ENCODE results near the gene NUP58.

The NUP58 gene, protein sequence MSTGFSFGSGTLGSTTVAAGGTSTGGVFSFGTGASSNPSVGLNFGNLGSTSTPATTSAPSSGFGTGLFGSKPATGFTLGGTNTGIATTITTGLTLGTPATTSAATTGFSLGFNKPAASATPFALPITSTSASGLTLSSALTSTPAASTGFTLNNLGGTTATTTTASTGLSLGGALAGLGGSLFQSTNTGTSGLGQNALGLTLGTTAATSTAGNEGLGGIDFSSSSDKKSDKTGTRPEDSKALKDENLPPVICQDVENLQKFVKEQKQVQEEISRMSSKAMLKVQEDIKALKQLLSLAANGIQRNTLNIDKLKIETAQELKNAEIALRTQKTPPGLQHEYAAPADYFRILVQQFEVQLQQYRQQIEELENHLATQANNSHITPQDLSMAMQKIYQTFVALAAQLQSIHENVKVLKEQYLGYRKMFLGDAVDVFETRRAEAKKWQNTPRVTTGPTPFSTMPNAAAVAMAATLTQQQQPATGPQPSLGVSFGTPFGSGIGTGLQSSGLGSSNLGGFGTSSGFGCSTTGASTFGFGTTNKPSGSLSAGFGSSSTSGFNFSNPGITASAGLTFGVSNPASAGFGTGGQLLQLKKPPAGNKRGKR

DNA sequence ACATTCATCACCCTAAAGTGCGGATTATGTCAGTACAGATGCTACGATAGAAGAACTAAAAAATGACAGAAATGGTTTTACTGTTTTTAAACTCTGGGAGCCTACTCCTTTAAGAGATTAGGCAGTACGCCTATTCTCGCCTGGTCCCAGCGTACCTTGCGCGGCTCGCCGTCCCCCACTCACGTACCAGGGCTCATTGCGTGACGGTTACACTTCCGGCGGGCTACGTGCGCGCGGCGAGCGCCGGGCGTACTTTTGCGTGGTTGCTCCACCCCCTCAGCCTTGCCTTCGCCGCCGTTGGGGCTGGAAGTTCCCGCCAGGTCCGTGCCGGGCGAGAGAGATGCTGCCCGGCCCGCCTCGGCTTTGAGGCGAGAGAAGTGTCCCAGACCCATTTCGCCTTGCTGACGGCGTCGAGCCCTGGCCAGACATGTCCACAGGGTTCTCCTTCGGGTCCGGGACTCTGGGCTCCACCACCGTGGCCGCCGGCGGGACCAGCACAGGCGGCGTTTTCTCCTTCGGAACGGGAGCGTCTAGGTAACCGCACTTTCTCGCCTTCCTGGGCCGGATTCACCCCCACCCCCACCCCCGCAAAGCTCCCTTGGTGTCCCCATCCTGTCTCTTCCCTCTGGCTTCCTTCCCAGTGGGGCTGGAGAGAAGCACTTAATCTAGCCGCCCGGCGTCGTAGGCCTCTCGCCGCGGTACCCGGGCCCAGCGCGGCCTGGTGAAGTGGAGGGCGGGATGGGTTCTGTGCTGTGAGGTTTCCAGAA is at the start of gene NUP58:
NUP58 (plus strand) TSS at position 279 of the 767 bp plus-strand sequence; CDS start at position 428, 149 bp downstream.
- DNase-seq (ENCODE audit: low read depth), result peak; percentile 88

- DNase-seq (ENCODE audit: low read depth), result no peak
Observed at GRCh38 chr13:25252225-25252624, 49.2 kb upstream of the NUP58 start.

DNA sequence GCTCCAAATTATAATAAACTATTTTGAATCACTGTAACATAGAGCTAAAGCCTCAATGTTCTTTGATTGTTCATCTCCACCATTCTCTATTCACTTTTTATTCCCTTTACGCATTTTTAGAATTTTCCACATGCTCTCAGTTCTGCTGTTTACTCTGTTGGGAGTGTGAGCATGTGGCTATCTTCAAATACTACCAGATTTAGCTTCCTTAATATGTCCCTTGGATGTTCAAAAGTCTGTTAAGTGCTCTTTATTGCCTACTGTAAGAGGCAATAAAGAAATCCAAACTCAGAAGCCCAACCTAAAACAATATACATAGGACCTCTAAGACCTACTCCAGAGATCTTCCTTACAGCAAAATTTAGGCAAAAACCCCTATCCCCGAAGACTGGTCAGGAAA is 48.7 kb upstream of the NUP58 start:
- no peak for DNase-seq (ENCODE audit: low read depth)

GRCh38 chr13:25253702-25254101 is 47.7 kb upstream of the NUP58 start:
- no peak for DNase-seq (ENCODE audit: low read depth)

DNA sequence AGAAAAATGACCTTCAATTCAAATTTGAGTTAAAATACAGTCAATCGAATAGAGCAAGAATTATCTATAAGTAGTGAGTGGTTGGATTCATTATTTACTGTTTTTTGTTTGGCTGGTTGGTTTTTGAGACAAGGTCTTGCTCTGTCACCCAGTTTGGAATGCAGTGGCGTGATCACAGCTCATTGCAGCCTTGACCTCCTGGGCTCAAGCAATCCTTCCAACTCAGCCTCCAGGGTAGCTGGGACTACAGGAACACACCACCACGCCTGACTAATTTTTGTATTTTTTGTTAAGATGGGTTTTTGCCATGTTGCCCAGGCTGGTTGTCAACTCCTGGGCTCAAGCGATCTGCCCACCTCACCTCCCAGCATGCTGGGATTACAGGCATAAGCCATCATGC is 39.2 kb upstream of the NUP58 start:
- no peak for DNase-seq (ENCODE audit: low read depth)

DNA sequence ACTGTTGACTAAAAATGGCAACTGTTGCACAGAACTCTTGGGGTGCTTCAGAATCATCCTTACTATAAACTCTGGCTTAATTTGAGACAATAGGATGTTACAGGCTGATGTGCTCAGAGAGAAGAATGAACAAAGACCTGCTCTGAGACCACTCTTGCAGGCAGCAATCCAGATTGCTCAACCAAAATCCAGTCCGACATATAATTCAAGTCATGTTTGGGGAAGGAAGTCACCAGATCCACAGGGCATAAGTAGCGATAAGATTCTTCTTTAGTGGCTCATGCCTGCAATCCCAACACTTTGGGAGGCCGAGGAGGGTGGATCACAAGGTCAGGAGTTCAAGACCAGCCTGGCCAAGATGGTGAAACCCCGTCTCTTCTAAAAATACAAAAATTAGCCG is 34.7 kb upstream of the NUP58 start:
- no peak for DNase-seq (ENCODE audit: low read depth)

DNA sequence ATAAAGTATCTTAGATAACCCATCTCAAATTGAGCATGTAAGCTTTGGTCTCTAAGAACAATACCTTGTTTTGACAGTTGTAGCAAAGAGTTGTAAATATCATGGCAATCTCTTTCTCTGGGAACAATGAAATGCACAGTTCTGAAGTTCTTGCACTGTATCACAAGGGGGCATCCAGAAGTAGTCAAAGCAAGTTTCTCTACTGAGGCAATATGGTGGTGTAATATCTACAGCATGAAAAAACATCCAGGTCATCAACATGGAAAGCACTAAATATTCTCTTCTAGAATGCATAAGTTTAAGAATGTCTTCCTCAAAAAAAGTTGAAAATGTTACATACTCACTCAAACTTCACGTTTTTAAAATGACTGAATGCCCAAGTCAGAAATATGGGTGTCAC is 33.7 kb upstream of the NUP58 start:
- DNase-seq (ENCODE audit: low read depth), result no peak

GRCh38 chr13:25268561-25268960 is 32.9 kb upstream of the NUP58 start:
- DNase-seq (ENCODE audit: low read depth), result no peak

- DNase-seq (ENCODE audit: low read depth), result no peak
Observed at GRCh38 chr13:25276748-25277147, 24.7 kb upstream of the NUP58 start.

- DNase-seq (ENCODE audit: low read depth), result no peak
Observed at GRCh38 chr13:25280396-25280795, 21.0 kb upstream of the NUP58 start.

- DNase-seq (ENCODE audit: low read depth), result no peak
Observed at GRCh38 chr13:25281193-25281934, 20.1 kb upstream of the NUP58 start.

- DNase-seq (ENCODE audit: low read depth), result no peak
Observed at GRCh38 chr13:25281935-25282332, 19.5 kb upstream of the NUP58 start.

GRCh38 chr13:25286308-25286968 is 15.0 kb upstream of the NUP58 start:
- no peak for DNase-seq (ENCODE audit: low read depth)

DNA sequence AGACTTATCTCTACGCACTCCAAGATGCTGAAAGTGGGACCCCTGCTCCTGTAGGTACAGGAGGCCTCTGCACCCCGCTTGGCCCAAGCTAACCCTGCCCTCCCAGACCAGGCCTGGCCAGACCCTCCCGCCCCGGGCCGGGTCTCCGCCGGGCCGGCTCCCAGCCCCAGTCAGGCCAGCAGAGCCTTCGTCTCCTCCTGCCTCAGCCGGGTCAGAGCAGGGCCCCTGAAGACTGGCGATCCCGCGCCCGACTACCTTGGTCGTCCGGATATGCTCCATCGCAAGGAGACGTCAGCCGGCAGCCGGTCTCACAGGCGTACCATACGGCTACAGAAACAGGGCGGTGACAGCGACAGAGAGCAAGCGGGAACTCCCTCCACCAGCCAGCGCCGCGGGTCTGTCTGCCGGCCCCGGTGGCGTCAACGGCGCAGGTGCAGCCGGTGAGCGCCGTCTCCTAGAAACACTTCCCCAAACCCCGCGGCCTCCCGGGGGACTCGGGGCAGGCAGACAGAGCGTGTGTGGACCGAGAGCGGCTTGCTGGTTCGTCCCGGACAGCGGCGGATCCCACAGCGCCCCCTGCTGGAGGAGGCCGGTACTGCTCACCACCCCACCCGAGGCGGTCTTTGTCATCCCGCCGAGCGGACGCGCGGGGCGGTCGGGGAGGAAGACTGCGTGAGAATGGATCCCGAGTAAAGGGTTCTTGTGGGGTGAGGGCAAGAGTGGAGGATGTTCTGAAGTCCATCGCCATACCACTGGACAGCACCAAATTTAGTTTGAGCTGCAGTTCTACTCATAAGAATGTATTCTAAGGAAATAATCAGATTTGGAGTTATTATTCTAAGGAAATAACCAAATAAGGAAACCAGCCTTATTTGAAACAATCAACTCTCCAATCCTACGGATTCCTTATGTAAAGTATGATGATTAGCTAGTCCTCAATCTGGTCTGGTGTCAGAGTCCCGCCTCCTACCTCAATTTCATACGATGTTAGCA is 14.2 kb upstream of the NUP58 start, which contains the start of gene MTMR6:
MTMR6 (minus strand) TSS at position 520 of the 993 bp plus-strand sequence; CDS start at position 279, 241 bp downstream.
- DNase-seq (ENCODE audit: low read depth), result peak; percentile 77

DNA sequence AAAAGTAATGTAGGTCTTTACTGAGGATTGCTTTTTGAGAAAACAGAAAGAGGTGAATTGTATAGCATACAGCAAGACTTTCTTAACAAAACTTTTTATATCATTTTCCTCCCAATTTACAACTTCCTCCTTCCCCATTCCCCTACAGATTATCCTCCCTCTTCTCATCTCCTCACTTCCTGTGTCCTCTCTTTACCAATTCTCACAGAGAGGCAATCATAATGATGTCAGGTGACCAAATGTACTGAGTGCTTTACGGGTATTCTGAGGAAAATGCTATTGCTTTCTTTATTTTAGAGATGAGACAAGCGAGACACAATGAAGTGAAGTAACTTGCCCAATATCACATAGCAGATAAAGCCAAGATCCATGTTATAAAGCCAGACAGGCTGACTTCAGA is 12.5 kb upstream of the NUP58 start:
- DNase-seq (ENCODE audit: low read depth), result no peak

- DNase-seq (ENCODE audit: low read depth), result no peak
Observed at GRCh38 chr13:25291691-25292090, 9.7 kb upstream of the NUP58 start.

- no peak for DNase-seq (ENCODE audit: low read depth)
Observed at GRCh38 chr13:25292301-25292700, 9.1 kb upstream of the NUP58 start.

DNA sequence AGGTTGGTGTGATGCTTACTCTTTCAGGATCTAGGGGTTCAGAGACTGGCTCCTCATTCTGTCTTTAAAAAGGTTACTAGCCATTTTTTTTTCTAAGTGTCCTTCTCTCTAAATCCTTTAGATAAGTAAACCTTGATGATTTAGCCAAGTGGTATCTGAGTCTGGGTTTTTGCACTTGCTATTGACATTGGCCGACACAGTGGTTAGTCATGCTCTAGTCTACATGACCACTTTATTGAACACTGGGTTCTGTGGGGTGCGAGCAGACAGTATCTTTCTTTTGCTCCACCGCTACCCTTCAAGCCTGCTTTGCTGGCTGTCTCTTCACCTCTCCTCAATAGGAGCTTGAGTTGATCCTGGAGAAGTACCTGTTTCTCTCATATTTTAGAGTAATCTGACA is 6.2 kb upstream of the NUP58 start:
- DNase-seq (ENCODE audit: low read depth), result no peak

- no peak for DNase-seq (ENCODE audit: low read depth)
Observed at GRCh38 chr13:25295701-25296100, 5.7 kb upstream of the NUP58 start.

- no peak for DNase-seq (ENCODE audit: low read depth)
Observed at GRCh38 chr13:25300861-25301346, 521 bp upstream of the NUP58 start.
